H1 (cell line): ENCODE data around the gene POLR3E.

Experiments
- CBX8 ChIP-seq: fragments of 300-800, 300-1000 bp; sonication (generic); IDR thresholded peaks from 2 replicates; pipeline ENCODE4 v1.7.1; 2016; ENCODE audit warnings: low read depth, low read length, borderline replicate concordance
- CEBPB ChIP-seq: IDR thresholded peaks from 2 replicates; pipeline ENCODE4 v1.6.1; 2012; ENCODE audit warnings: low read depth, low read length
- CTCF ChIP-seq, 3 experiments: IDR thresholded peaks; 1 replicate in 2 of 3; 2 replicates in 1 of 3; pipeline versions ENCODE4 v1.5.1 to v1.6.1; 2011; ENCODE audit warnings: low read length in 3 of 3, mild to moderate bottlenecking in 3 of 3, inconsistent platforms in 2 of 3, low read depth in 1 of 3, moderate library complexity in 1 of 3; ENCODE audit not compliant: insufficient read depth in 1 of 3; ENCODE audit errors: control extremely low read depth in 1 of 3
- PHF8 ChIP-seq: fragments of 200-600 bp; sonication (generic); conservative IDR thresholded peaks from 2 replicates; pipeline ENCODE4 v1.7.1; 2012; ENCODE audit warnings: low read depth, mild to moderate bottlenecking, inconsistent platforms, low read length, moderate library complexity
- POLR2AphosphoS5 ChIP-seq: IDR thresholded peaks from 2 replicates; pipeline ENCODE4 v1.6.1; 2011; ENCODE audit warnings: low read depth, low read length
- SP1 ChIP-seq: IDR thresholded peaks from 2 replicates; pipeline ENCODE4 v1.6.1; 2011; ENCODE audit warnings: low read depth, low read length
- TEAD4 ChIP-seq: IDR thresholded peaks from 2 replicates; pipeline ENCODE4 v1.6.1; 2012; ENCODE audit warnings: low read depth, low read length, inconsistent platforms, mixed read lengths
- YY1 ChIP-seq: IDR thresholded peaks from 2 replicates; pipeline ENCODE4 v1.6.1; 2011; ENCODE audit warnings: low read depth, mild to moderate bottlenecking, low read length

DNA sequence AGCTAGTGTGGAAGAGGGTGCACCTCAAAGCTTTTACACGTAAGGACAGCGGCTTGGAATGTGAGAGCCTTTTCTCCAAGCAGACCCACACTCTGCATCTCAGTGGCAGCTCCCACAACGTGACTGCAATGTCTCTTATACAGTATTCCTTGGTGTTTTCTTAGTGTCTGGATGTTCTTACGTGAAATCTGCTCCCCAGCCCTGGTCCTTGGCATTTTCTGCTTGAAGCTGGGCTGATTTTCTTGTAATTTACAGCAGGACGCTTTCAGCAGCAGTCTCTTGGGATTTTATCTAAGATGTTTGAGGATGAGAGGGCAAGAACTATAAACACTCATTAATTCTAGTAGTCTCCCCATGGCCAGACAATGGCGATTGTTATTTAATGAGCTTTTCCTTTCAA is 12.1 kb upstream of the POLR3E start:
- TF ChIP-seq CTCF (IDR thresholded peaks at IDR 0.05; ENCODE audit: control extremely low read depth in 1 of 3, insufficient read depth in 1 of 3, low read depth in 1 of 3, low read length in 3 of 3) (no peak), SP1 (no peak), PHF8 (no peak), POLR2AphosphoS5 (no peak), CEBPB (no peak), YY1 (no peak), TEAD4 (no peak), CBX8 (no peak)
